ENCODE results near the gene PAPSS1.
"Not testable (repeated sequence)": the region's sequence is repeated elsewhere in the genome, so short reads cannot be mapped to it uniquely, and the experiment has no call there.

Gene PAPSS1

DNA sequence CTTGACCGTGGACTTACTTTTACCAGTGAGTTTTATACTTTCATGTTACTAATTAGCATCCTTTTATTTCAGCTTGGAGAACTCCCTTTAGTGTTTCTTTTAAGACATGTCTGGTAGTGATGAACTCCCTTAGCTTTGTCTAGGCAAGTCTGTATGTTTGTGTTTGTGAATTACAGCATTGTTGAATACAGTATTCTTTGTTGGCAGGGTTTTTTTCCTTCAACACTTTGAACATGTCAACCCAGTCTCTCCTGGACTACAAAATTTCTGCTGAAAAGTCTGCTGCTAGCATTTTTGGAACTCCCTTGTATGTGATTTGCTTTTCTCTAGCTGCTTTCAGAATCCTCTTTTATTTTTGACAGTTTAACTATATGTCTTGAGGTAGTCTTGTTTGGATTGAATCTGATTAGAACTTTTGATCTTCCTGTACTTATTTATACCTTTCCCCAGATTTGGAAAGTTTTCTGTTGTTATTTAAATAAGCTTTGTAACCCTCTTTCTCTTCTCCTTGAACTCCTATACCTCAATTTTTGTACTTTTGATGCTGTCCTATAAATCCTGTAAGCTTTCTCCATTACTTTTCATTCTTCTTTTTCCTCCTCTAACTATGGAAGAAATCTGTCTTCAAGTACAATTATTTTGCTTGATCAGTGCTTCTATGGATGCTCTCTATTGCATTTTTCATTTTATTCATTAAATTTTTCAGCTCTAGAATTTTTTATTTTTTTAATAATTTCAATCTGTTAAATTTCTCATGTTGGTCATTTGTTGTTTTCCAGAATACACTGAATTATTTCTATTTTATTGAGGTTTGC is 14.1 kb downstream of the PAPSS1 start:
- no peaks in the 10 kb centered on the region for H3K4me1 Mint-ChIP-seq
- peaks cover 77% of the 10 kb centered on the region for H3K9me3 Mint-ChIP-seq
- no peak overlapping the region for H3K27ac Mint-ChIP-seq

DNA sequence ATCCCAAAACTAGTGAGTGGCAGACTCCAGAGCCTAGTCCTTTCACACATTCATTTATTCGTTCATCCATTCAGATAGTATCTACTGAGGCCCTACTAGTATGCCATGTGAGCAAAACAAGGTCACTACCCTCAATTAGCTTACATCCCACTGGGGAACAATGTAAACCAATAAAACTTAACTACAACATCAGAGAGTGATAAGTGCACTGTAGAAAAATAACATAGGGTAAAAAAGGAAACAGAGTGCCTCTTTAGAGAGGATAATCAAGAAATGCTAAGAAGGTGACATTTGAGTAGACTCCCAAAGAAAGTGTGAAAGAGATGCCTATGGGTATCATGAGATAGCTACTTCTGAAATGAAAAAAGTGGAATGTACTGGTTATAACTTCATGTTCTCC is 18.5 kb downstream of the PAPSS1 start:
- H3K36me3 Mint-ChIP-seq (ENCODE audit: low read depth), result peaks cover 86% of the 10 kb centered on the region
- no peaks in the 10 kb centered on the region for H3K27me3 Mint-ChIP-seq (ENCODE audit: low read depth)
- H3K27ac Mint-ChIP-seq, result no peak overlapping the region
- TF ChIP-seq CTCF (IDR thresholded peaks at IDR 0.05; ENCODE audit: unreplicated experiment in 3 of 3), result no peak
- H3K4me1 Mint-ChIP-seq, result no peaks in the 10 kb centered on the region
- H3K9me3 Mint-ChIP-seq, result peaks cover 56% of the 10 kb centered on the region
- no peak overlapping the region for H3K4me3 Mint-ChIP-seq

More for the DNA sequence above, 14.1 kb downstream of the PAPSS1 start:
- Mint-ChIP-seq H3K36me3 (ENCODE audit: low read depth) (peaks cover 89% of the 10 kb centered on the region), H3K4me3 (no peak overlapping the region), H3K27me3 (ENCODE audit: low read depth) (no peaks in the 10 kb centered on the region)
- TF ChIP-seq CTCF (IDR thresholded peaks at IDR 0.05; ENCODE audit: unreplicated experiment in 3 of 3), result no peak

DNA sequence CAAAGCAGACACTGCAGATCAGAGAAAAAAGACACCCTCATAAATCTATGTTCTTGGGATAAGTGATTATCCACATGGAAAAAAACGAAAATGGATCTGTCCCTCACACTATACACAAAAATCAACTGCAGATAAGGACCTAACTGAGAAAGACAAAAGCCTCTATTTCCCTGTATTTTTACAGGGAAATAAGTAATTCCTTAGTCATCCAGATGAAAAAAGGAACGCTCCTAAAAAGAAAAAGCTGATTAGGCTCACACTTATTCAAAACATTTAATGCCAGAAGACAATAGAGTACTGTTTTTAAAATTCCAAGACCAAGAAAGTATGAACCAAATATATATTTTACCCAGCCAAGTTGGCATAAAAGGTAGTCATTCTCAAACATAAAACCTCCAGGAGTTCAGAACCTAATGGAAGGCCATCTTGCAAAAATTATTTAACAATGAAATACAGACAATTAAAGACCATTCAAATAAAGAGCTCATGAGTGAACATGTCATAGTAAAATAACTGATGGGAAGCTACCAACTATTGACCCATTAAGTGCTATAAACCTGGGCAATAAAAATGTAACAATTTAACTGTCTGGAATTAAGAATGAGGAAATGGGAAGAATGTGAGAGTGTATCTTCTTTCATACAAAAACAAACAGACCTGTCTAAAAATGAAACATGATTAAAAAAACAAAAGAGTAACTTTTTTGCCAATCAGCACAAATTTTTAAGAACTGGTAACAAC is 20.4 kb downstream of the PAPSS1 start:
- TF ChIP-seq CTCF (IDR thresholded peaks at IDR 0.05; ENCODE audit: unreplicated experiment in 3 of 3), result no peak
- Mint-ChIP-seq H3K36me3 (ENCODE audit: low read depth) (peaks cover 86% of the 10 kb centered on the region), H3K4me3 (no peak overlapping the region), H3K9me3 (peaks cover 46% of the 10 kb centered on the region), H3K27me3 (ENCODE audit: low read depth) (no peaks in the 10 kb centered on the region), H3K27ac (no peak overlapping the region), H3K4me1 (no peaks in the 10 kb centered on the region)

DNA sequence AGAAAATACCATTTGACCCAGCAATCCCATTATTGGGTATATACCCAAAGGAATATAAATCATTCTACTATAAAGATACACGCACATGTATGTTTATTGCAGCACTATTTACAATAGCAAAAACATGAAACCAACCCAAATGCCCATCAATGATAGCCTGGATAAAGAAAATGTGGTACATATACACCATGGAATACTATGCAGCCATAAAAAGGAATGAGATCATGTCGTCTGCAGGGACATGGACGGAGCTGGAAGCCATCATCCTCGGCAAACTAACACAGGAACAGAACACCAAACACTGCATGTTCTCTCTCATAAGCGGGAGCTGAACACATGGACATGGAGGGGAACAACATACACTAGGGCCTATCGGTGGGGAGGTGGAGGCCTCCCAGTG is 23.8 kb downstream of the PAPSS1 start:
- H3K9me3 Mint-ChIP-seq, result peaks cover 17% of the 10 kb centered on the region
- not testable (repeated sequence) for H3K27me3 Mint-ChIP-seq (ENCODE audit: low read depth); H3K4me1 Mint-ChIP-seq; H3K4me3 Mint-ChIP-seq; H3K27ac Mint-ChIP-seq
- H3K36me3 Mint-ChIP-seq (ENCODE audit: low read depth), result peaks cover 80% of the 10 kb centered on the region

DNA sequence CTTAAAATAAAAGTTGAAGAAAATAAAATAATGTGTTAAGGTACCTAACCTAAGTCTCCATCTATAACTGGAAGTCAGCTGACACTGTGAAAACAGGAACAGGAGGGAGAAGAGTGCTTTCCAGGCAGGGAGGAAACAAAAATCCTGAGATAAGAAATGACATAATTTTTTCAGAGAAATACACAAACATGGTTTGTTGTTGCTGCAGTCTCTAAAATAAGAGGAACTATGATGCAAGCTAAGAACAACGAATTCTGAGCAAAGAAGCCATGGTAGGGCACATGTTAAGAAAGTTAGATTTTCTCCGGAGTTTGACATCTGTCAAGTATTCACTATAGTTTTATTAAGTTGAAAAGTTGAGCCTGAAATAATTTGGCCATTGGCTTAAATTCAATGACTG is 26.9 kb downstream of the PAPSS1 start:
- Mint-ChIP-seq H3K27me3 (ENCODE audit: low read depth) (no peaks in the 10 kb centered on the region), H3K4me3 (no peak overlapping the region), H3K9me3 (peaks cover 11% of the 10 kb centered on the region), H3K4me1 (no peaks in the 10 kb centered on the region), H3K27ac (no peak overlapping the region), H3K36me3 (ENCODE audit: low read depth) (peaks cover 52% of the 10 kb centered on the region)
- no peak for TF ChIP-seq CTCF (IDR thresholded peaks at IDR 0.05; ENCODE audit: unreplicated experiment in 3 of 3)

DNA sequence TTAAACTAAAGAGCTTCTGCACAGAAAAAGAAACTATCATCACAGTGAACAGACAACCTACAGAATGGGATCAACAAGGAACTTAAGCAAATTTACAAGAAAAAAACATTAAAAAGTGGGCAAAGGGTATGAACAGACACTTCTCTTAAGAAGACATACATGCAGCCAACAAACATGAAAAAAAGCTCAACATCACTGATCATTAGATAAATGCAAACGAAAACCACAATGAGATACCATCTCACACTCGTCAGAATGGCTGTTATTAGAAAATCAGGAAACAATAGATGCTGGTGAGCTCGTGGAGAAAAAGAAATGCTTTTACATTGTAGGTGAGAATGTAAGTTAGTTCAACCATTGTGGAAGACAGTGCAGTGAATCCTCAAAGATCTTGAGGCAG is 27.8 kb downstream of the PAPSS1 start:
- no peaks in the 10 kb centered on the region for H3K4me1 Mint-ChIP-seq
- H3K4me3 Mint-ChIP-seq, result no peak overlapping the region
- H3K9me3 Mint-ChIP-seq, result peaks cover 7% of the 10 kb centered on the region
- H3K27ac Mint-ChIP-seq, result no peak overlapping the region
- no peak for TF ChIP-seq CTCF (IDR thresholded peaks at IDR 0.05; ENCODE audit: unreplicated experiment in 3 of 3)
- H3K27me3 Mint-ChIP-seq (ENCODE audit: low read depth), result no peaks in the 10 kb centered on the region
- H3K36me3 Mint-ChIP-seq (ENCODE audit: low read depth), result peaks cover 46% of the 10 kb centered on the region
